ENCODE measurements around the gene SFT2D3.

GRCh38 chr2:127678991-127679390 is 22.3 kb upstream of the SFT2D3 start:
- TF ChIP-seq ZNF274 (IDR thresholded peaks at IDR 0.05; ENCODE audit: low read depth, low read length), result no peak
- TF ChIP-seq YY1 (IDR thresholded peaks at IDR 0.05; ENCODE audit: insufficient read depth, insufficient read length), result no peak
- TF ChIP-seq SUZ12 (IDR thresholded peaks at IDR 0.05; ENCODE audit: extremely low read depth, insufficient read depth, insufficient read length), result no peak
